Esophagus squamous epithelium (tissue), 5 donors: ENCODE measurements around the gene FNDC3B. TPM values are rescaled to one million over a fixed set of nuclear protein-coding genes. Genes with fewer than 3 reads are reported as not detected.
A peak's percentile ranks its signal among the peaks of the same experiment; 100 is the strongest.
"Not testable (repeated sequence)": the region's sequence is repeated elsewhere in the genome, so short reads cannot be mapped to it uniquely, and the experiment has no call there.

ENCODE experiments used
- DNase-seq: peaks from one replicate; lab custom pipeline; 2025; lab: John Stamatoyannopoulos, UW
- H3K27ac ChIP-seq, 4 donors: fragments of 200-600 bp; sonication (generic); one replicate each; pipeline ENCODE4 v1.5.1; 2016 to 2019; ENCODE audit warnings: mild to moderate bottlenecking in 1 of 4
- H3K27me3 ChIP-seq, 4 donors: fragments of 200-600 bp; sonication (generic); 1 replicate in 3 of 4; 2 replicates in 1 of 4; pipeline versions ENCODE4 v1.5.1 to v1.6.0; 2017 to 2021; ENCODE audit warnings: antibody characterized with exemption in 1 of 4
- H3K36me3 ChIP-seq, 3 donors: fragments of 200-600 bp; sonication (generic); one replicate each; pipeline ENCODE4 v1.5.1; 2016 to 2019
- H3K4me1 ChIP-seq, 3 donors: fragments of 200-600 bp; sonication (generic); one replicate each; pipeline ENCODE4 v1.5.1; 2017 to 2019
- H3K4me3 ChIP-seq, 4 donors: fragments of 200-600 bp; sonication (generic); 1 replicate in 3 of 4; 2 replicates in 1 of 4; pipeline ENCODE4 v1.5.1; 2016 to 2019; ENCODE audit warnings: mild to moderate bottlenecking in 2 of 4, moderate library complexity in 1 of 4
- H3K9me3 ChIP-seq, 3 donors: fragments of 200-600 bp; sonication (generic); one replicate each; pipeline ENCODE4 v1.5.1; 2016 to 2019
- CTCF ChIP-seq, 6 experiments: fragments of 450-650 bp in 4 of 6; fragments of 200-600 bp in 2 of 6; sonication (generic) in 2 of 6; IDR thresholded peaks; one replicate each; pipeline ENCODE4 v1.5.1; 2016 to 2019; ENCODE audit warnings: antibody characterized with exemption in 6 of 6, mild to moderate bottlenecking in 4 of 6, moderate library complexity in 4 of 6
- POLR2A ChIP-seq, 4 donors: fragments of 450-650 bp; IDR thresholded peaks; one replicate each; pipeline ENCODE4 v1.6.1; 2017; ENCODE audit warnings: antibody characterized with exemption in 4 of 4, mild to moderate bottlenecking in 4 of 4, moderate library complexity in 3 of 4
- WGBS, 2 donors: methylation state at CpG; one replicate each; pipeline ENCODE4 v1.1.5; 2018; 5-methylcytosine and 5-hydroxymethylcytosine counted together
- intact Hi-C: fragments of 100-400 bp; cut with DNase I; formaldehyde crosslinking; loops from one replicate; pipeline ENCODE4 v1.15.0; 2022
- total RNA-seq, 4 donors: library from RNA; depleted of rRNA; stranded (reverse); fragments of >200 nt; gene quantifications; one replicate each; pipeline ENCODE4 v1.1.0, GENCODE V29; 2016
- donor health status: DM: yes; HTN: yes; CAD: no.

FNDC3B gene
- total RNA-seq, 4 donors from 2014 or later, result 7.7 to 44.3 (median 20.4) TPM

DNA sequence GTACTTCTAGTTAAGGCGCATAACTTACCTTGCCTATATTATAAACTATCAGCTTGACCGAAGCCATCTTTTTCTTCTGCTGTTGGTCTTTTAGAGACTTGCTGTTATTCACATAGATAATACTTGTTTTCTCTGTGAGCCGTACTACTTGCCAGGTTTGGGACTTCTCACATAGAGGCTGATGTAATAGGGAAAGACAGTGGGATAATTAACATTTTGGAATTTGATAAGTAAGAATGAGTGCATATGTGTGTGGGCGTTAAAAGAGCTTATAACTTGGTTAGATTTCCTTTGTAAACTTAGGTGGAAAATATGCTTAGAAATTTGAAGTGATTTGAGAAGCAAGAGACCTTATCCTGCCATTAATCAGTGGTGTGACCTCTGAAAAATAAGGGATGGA lies 47.8 kb downstream of the FNDC3B start:
- H3K4me1 ChIP-seq, result peaks cover 9 to 37% (median 16%) of the 10 kb centered on the region in 3 donors
- no peaks in the 10 kb centered on the region for H3K36me3 ChIP-seq
- H3K27me3 ChIP-seq, result no peaks in the 10 kb centered on the region
- TF ChIP-seq CTCF (IDR thresholded peaks at IDR 0.05), result no peak
- no peak for TF ChIP-seq POLR2A (IDR thresholded peaks at IDR 0.05)
- H3K4me3 ChIP-seq, result no peak overlapping the region
- WGBS, 2 donors, result 55 to 70% methylated on average over 4 of the region's 4 CpGs
- H3K27ac ChIP-seq, result no peak overlapping the region
- no peak for DNase-seq
- intact Hi-C loops, result no loop called here
- no peaks in the 10 kb centered on the region for H3K9me3 ChIP-seq

DNA sequence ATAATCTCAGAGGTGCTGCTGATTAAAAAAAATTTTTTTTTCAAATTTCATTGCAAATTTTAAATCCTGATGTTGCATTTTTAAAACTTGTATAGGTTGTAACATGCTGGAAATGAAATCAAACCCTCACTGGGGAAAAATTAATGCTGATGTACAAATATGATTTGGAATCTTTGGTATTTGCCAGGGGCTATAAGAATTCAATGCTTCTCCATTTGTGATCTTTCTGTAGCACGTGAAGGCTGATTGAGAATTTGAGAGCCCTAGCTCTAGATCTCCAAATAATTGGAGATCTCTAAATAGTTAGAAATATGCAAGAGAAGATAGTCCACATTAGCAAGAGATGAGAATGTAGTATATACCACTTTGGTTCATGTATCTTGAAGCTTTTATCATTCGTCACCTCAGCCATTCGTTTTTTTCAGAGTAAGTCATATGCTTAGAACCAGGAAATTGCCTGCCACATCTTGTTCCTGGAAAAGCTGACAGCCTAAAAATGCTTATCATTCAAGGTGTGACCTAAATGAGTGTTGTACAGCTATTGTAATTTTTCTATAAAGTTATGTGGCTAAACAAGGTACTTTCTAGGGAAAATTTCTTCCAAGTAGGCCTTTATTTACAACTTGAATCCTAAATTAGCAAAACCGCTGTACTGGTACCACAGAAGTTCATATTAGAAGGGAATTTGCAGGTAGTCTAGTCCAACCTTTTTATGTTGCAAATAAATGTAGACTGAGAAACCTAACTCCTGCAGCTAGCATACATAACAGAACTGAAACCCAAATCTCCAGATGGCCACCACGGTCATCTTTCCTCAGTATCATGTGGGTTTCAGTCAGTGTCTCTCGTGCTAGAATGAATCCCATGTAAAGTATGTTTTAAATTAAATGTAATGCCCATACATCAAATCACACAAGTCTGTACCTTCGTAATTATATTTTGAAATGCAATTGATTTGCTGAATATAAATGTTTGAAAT lies 48.5 kb downstream of the FNDC3B start:
- no peaks in the 10 kb centered on the region for H3K9me3 ChIP-seq
- DNase-seq, result no peak
- H3K4me1 ChIP-seq, result peaks cover 9 to 32% (median 16%) of the 10 kb centered on the region in 3 donors
- WGBS, 2 donors, result 49 to 56% methylated on average over 7 of the region's 7 CpGs
- intact Hi-C loops, result no loop called here
- TF ChIP-seq POLR2A (IDR thresholded peaks at IDR 0.05), result no peak
- no peak for TF ChIP-seq CTCF (IDR thresholded peaks at IDR 0.05)
- no peaks in the 10 kb centered on the region for H3K27me3 ChIP-seq
- peak overlapping the region in 2 of 4 donors; percentile 12 to 42 for H3K27ac ChIP-seq
- H3K36me3 ChIP-seq, result no peaks in the 10 kb centered on the region
- H3K4me3 ChIP-seq, result no peak overlapping the region

- H3K27me3 ChIP-seq, result no peaks in the 10 kb centered on the region
- peaks cover 9 to 29% (median 16%) of the 10 kb centered on the region in 3 donors for H3K4me1 ChIP-seq
- no peak for DNase-seq
- H3K4me3 ChIP-seq, result no peak overlapping the region
- H3K9me3 ChIP-seq, result no peaks in the 10 kb centered on the region
- intact Hi-C loops, result no loop called here
- no peaks in the 10 kb centered on the region for H3K36me3 ChIP-seq
- no peak overlapping the region for H3K27ac ChIP-seq
- TF ChIP-seq POLR2A (IDR thresholded peaks at IDR 0.05) (no peak), CTCF (IDR thresholded peaks at IDR 0.05) (no peak)
- WGBS, 2 donors, result 58 to 69% methylated on average over 4 of the region's 4 CpGs
Observed at GRCh38 chr3:172089250-172089649, 49.9 kb downstream of the FNDC3B start.

DNA sequence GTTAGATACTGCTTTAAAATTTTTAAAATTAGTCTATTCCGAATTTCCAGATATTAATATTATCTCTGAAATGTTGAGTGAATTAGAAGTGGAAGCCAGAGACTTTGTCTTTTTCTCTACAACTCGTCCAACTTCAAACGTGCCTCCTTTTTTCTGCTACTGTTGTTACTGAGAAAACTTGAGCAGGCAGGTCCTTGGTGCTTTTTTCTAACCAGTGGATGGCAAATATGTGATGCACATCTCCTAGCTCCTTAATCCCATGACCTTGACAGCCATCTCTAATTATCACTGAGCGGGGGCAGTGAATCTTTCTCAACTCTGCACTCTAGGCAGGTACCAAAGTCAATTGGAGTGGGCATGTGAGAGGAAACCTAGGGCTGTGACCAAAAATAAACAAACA lies 50.7 kb downstream of the FNDC3B start:
- TF ChIP-seq CTCF (IDR thresholded peaks at IDR 0.05) (no peak), POLR2A (IDR thresholded peaks at IDR 0.05) (no peak)
- no peaks in the 10 kb centered on the region for H3K9me3 ChIP-seq
- H3K27ac ChIP-seq, result no peak overlapping the region
- no peaks in the 10 kb centered on the region for H3K36me3 ChIP-seq
- WGBS, 2 donors, result 74 to 82% methylated on average over 3 to 4 of the region's 4 CpGs
- peaks cover 9 to 31% (median 16%) of the 10 kb centered on the region in 3 donors for H3K4me1 ChIP-seq
- no peak for DNase-seq
- no peaks in the 10 kb centered on the region for H3K27me3 ChIP-seq
- intact Hi-C loops, result no loop called here
- H3K4me3 ChIP-seq, result no peak overlapping the region

- intact Hi-C loops, result no loop called here
- peaks cover 6 to 47% (median 19%) of the 10 kb centered on the region in 3 donors for H3K4me1 ChIP-seq
- no peak overlapping the region for H3K27ac ChIP-seq
- WGBS, 2 donors, result 93 to 96% methylated on average over 5 of the region's 5 CpGs
- H3K9me3 ChIP-seq, result no peaks in the 10 kb centered on the region
- H3K36me3 ChIP-seq, result no peaks in the 10 kb centered on the region
- no peak for DNase-seq
- TF ChIP-seq CTCF (IDR thresholded peaks at IDR 0.05), result no peak
- TF ChIP-seq POLR2A (IDR thresholded peaks at IDR 0.05), result no peak
- no peaks in the 10 kb centered on the region for H3K27me3 ChIP-seq
- no peak overlapping the region for H3K4me3 ChIP-seq
Observed at GRCh38 chr3:172092658-172093057, 53.3 kb downstream of the FNDC3B start.

DNA sequence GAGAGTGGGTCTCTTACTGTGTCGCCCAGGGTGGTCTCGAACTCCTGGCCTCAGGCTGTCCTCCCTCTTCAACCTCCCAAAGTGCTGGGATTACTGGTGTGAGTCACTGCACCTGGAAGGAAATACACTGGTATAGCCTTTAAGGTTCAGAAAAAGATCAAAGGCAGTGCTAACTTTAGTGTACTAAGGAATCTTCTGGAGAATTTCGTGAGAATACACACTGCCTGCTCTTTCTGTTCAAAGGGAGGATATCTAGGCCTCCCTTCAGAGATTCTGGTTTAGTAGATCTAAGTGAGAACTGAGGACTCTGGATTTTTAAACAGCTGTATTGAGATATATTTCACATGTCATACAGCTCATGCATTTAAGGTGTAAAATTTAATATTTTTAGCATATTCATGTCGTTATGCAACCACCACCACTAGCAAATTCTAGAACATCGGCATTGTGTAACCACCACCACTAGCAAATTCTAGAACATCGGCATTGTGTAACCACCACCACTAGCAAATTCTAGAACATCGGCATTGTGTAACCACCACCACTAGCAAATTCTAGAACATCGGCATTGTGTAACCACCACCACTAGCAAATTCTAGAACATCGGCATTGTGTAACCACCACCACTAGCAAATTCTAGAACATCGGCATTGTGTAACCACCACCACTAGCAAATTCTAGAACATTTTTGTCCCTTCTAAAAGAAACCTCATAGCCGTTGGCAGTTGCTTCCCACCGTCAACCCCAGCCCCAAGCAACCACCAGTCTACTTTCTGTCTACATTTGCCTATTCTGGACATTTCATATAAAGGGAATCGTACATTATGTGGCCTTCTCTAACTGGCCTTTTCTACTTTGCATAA lies 54.4 kb downstream of the FNDC3B start:
- H3K36me3 ChIP-seq, H3K27ac ChIP-seq, DNase-seq, H3K9me3 ChIP-seq, H3K27me3 ChIP-seq, H3K4me3 ChIP-seq, intact Hi-C loops: not testable (repeated sequence)
- 77 to 82% methylated on average over 10 of the region's 13 CpGs for WGBS, 2 donors
- peaks cover 0 to 45% (median 13%) of the 10 kb centered on the region in 3 donors for H3K4me1 ChIP-seq
